ENCODE results near the gene SAFB2.
A peak's percentile ranks its signal among the peaks of the same experiment; 100 is the strongest.

DNA sequence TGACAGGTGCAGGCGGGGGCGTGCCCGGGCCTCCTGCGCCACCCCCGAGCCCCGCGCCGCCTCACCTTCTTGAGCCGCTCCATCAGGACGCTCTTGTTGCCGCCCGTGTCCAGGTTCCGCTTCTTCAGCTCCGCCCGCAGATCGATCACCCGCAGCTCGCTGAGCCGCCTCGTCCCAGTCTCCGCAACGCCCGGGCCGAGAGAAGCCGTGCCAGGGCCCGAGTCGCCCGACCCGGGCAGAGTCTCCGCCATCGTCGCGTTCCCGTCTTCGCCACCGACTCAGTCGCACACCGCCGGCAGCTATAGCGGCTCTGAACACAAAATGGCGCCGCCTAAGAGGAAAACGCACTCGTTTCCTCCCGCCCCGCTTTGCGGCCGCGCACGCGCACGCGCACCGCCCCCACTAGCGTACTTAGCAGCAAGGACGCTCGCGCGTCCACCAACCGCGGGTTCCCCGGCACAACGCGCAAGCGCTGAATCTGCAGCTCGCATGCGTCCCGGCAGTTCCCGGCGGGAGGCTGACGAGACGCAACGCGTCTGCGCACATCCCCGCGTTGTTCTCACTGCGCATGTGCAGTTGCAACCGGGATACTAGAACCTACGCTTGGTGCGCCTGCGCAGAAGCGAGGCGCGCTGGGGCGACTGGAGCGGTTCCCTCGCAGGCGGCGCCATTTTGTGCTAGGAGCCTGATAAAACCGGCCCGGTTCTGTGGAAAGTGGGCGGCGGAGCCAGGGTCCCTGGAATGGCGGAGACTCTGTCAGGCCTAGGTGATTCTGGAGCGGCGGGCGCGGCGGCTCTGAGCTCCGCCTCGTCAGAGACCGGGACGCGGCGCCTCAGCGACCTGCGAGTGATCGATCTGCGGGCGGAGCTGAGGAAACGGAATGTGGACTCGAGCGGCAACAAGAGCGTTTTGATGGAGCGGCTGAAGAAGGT is at the start of gene SAFB2, which contains the start of gene SAFB:
- TF ChIP-seq POLR2A (IDR thresholded peaks at IDR 0.05; ENCODE audit: insufficient read depth in 1 of 2, low read depth in 2 of 2, low read length in 2 of 2) (peak; percentile 84 to 93), ZFX (CRISPR knock-in tag; IDR thresholded peaks at IDR 0.05; ENCODE audit: low read depth) (peak; percentile 80)
